Psoas muscle (tissue), 8 donors: ENCODE data around the gene SACM1L. TPM values are rescaled to one million over a fixed set of nuclear protein-coding genes. Genes with fewer than 3 reads are reported as not detected.

Experiments used
- ATAC-seq, 4 donors: fragments of 200-7000 bp; cut with Tn5 transposase; one replicate each; pipeline ENCODE4 v1.9.1; 2020; ENCODE audit warnings: moderate library complexity in 3 of 4, mild to moderate bottlenecking in 2 of 4
- DNase-seq, 2 donors: peaks; one replicate each; pipeline ENCODE4 v3.0.0-alpha.2; 2020
- H3K27ac ChIP-seq: fragments of 200-600 bp; one replicate; pipeline ENCODE4 v1.8.0; 2022
- H3K27me3 ChIP-seq, 3 donors: fragments of 200-600 bp in 1 of 3; one replicate each; pipeline versions ENCODE4 v1.6.1 to v1.8.0; 2013 to 2022; ENCODE audit warnings: low read length in 2 of 3, mild to moderate bottlenecking in 2 of 3, moderate library complexity in 1 of 3; ENCODE audit not compliant: insufficient read depth in 3 of 3
- H3K36me3 ChIP-seq, 2 donors: fragments of 200-600 bp in 1 of 2; one replicate each; pipeline versions ENCODE4 v1.6.1 to v1.8.0; 2013 to 2022; ENCODE audit warnings: low read depth in 1 of 2, mild to moderate bottlenecking in 1 of 2, moderate library complexity in 1 of 2; ENCODE audit not compliant: insufficient read depth in 1 of 2
- H3K4me1 ChIP-seq: fragments of 200-600 bp; one replicate; pipeline ENCODE4 v1.8.0; 2022
- H3K4me3 ChIP-seq: fragments of 200-600 bp; one replicate; pipeline ENCODE4 v1.8.0; 2022; ENCODE audit warnings: mild to moderate bottlenecking
- H3K9me3 ChIP-seq: fragments of 200-600 bp; one replicate; pipeline ENCODE4 v1.8.0; 2022
- CTCF ChIP-seq: fragments of 200-600 bp; IDR thresholded peaks from one replicate; pipeline ENCODE4 v1.8.0; 2022; ENCODE audit warnings: antibody characterized with exemption
- WGBS, 3 donors: extraction: QIAGEN DNeasy Blood & Tissue Kit; methylation state at CpG; one replicate each; pipeline versions ENCODE4 v1.1.6 to v1.1.7; 2013; 5-methylcytosine and 5-hydroxymethylcytosine counted together
- intact Hi-C, 2 donors: fragments of 100-400 bp; cut with DNase I; formaldehyde crosslinking; loops; one replicate each; pipeline versions ENCODE4 v1.11.0 to v1.14.2; 2022
- polyA plus RNA-seq, 3 donors: library from polyadenylated mRNA; stranded (reverse); fragments of 200-250 nt; gene quantifications; one replicate each; pipeline ENCODE4 v1.2.3, GENCODE V29; 2013
- total RNA-seq, 4 donors: library from RNA; stranded (reverse); fragmentation: NEBNext Ultra II Directional in 2 of 4; extraction: Animal tissue kit (Norgen Biotek cat#: 25700) in 2 of 4; gene quantifications; one replicate each; pipeline versions ENCODE4 v1.2.1 to v1.2.4, GENCODE V29; 2021 to 2023
- donor health status: healthy with polysubstance abuse.
- donor health status: DM: no; HTN: no; CAD: no; lungs with moderate emphysema.
- donor health status: Bipolar disorder and iron deficiency.
- donor health status: healthy.
- donor health status: DM: yes; HTN: yes; CAD: no.
- donor health status: DM: no; HTN: no; CAD: no.
- donor health status: DM: no; HTN: no; CAD: no.
- donor health status: DM: yes; HTN: yes; CAD: no.

SACM1L gene
- total and polyA plus RNA-seq, 7 donors: 7.5 to 18.1 (median 13.8) TPM

- TF ChIP-seq CTCF: no peak
- no peak overlapping the region for H3K4me3 ChIP-seq
- DNase-seq (no peak), ATAC-seq (no peak)
- peaks cover 3% of the 10 kb centered on the region for H3K9me3 ChIP-seq
- H3K4me1 ChIP-seq: no peaks in the 10 kb centered on the region
- no peaks in the 10 kb centered on the region for H3K36me3 ChIP-seq
- intact Hi-C loops: no loop called here
- 84 to 95% (median 92%) methylated on average over 3 of the region's 3 CpGs for WGBS, 3 donors
- H3K27ac ChIP-seq: no peak overlapping the region
- H3K27me3 ChIP-seq: no peaks in the 10 kb centered on the region
Measured at GRCh38 chr3:45783667-45784066, 94.5 kb downstream of the SACM1L start.

GRCh38 chr3:45785605-45786150 is 96.5 kb downstream of the SACM1L start:
- intact Hi-C loops: no loop called here
- TF ChIP-seq CTCF: no peak
- Histone ChIP-seq H3K4me3 (no peak overlapping the region), H3K9me3 (peaks cover 17% of the 10 kb centered on the region), H3K36me3 (no peaks in the 10 kb centered on the region), H3K27ac (no peak overlapping the region), H3K27me3 (no peaks in the 10 kb centered on the region), H3K4me1 (no peaks in the 10 kb centered on the region)
- no peak for ATAC-seq
- no peak for DNase-seq
- 73 to 83% (median 80%) methylated on average over 3 of the region's 3 CpGs for WGBS, 3 donors

GRCh38 chr3:45786801-45787495 is 97.8 kb downstream of the SACM1L start:
- TF ChIP-seq CTCF: no peak
- Histone ChIP-seq H3K9me3 (peaks cover 17% of the 10 kb centered on the region), H3K4me1 (no peaks in the 10 kb centered on the region), H3K27ac (no peak overlapping the region), H3K27me3 (no peaks in the 10 kb centered on the region), H3K36me3 (no peaks in the 10 kb centered on the region), H3K4me3 (no peak overlapping the region)
- intact Hi-C loops: no loop called here
- DNase-seq: no peak
- WGBS, 3 donors: 57 to 87% (median 87%) methylated on average over 4 of the region's 4 CpGs
- no peak for ATAC-seq

GRCh38 chr3:45787551-45787950 is 98.4 kb downstream of the SACM1L start:
- no peaks in the 10 kb centered on the region for H3K36me3 ChIP-seq
- no peak overlapping the region for H3K27ac ChIP-seq
- TF ChIP-seq CTCF: no peak
- H3K9me3 ChIP-seq: peaks cover 17% of the 10 kb centered on the region
- H3K4me3 ChIP-seq: no peak overlapping the region
- WGBS, 3 donors: 95 to 98% (median 97%) methylated on average over 2 of the region's 2 CpGs
- H3K4me1 ChIP-seq: no peaks in the 10 kb centered on the region
- DNase-seq (no peak), ATAC-seq (no peak)
- intact Hi-C loops: no loop called here
- H3K27me3 ChIP-seq: no peaks in the 10 kb centered on the region
